Measurements from ENCODE around the gene CR1.

DNA sequence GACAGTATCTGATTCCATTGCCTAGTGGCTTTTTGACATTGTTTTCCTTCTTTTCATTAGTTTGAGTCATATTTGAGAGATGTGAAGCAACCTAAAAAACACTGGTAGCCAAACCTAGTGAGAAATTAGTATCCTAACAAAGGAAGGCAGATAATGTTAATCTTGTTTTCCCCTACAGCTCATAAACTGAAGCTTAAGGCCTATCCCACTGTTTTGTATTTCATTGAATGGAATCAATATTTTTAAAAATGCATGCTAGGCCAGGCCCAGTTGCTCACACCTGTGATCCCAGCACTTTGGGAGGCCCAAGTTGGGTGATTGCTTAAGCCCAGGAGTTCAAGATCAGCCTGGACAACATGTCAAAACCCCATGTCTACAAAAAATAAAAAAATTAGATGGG lies 150.2 kb downstream of the CR1 start:
- TF ChIP-seq, protein P1, sequence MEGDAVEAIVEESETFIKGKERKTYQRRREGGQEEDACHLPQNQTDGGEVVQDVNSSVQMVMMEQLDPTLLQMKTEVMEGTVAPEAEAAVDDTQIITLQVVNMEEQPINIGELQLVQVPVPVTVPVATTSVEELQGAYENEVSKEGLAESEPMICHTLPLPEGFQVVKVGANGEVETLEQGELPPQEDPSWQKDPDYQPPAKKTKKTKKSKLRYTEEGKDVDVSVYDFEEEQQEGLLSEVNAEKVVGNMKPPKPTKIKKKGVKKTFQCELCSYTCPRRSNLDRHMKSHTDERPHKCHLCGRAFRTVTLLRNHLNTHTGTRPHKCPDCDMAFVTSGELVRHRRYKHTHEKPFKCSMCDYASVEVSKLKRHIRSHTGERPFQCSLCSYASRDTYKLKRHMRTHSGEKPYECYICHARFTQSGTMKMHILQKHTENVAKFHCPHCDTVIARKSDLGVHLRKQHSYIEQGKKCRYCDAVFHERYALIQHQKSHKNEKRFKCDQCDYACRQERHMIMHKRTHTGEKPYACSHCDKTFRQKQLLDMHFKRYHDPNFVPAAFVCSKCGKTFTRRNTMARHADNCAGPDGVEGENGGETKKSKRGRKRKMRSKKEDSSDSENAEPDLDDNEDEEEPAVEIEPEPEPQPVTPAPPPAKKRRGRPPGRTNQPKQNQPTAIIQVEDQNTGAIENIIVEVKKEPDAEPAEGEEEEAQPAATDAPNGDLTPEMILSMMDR (IDR thresholded peaks at IDR 0.05), result no peak
- no peak for TF ChIP-seq POLR2A (IDR thresholded peaks at IDR 0.05)
- no peak for TF ChIP-seq EP300 (IDR thresholded peaks at IDR 0.05)
